Sigmoid colon (tissue), 7 donors: ENCODE data around the gene IL6ST. TPM values are rescaled to one million over a fixed set of nuclear protein-coding genes. Genes with fewer than 3 reads are reported as not detected.

Source experiments
- DNase-seq: peaks from one replicate; pipeline ENCODE4 v3.0.0-alpha.2; 2019
- H3K27ac ChIP-seq, 4 donors: fragments of 200-600 bp; sonication (generic); one replicate each; pipeline ENCODE4 v1.5.1; 2016 to 2019; ENCODE audit warnings: mild to moderate bottlenecking in 1 of 4
- H3K27me3 ChIP-seq, 3 donors: fragments of 200-600 bp; sonication (generic); one replicate each; pipeline ENCODE4 v1.5.1; 2019; ENCODE audit warnings: mild to moderate bottlenecking in 1 of 3
- H3K36me3 ChIP-seq, 4 donors: fragments of 200-600 bp; sonication (generic); one replicate each; pipeline ENCODE4 v1.5.1; 2016 to 2019
- H3K4me1 ChIP-seq, 4 donors: fragments of 200-600 bp; sonication (generic); one replicate each; pipeline ENCODE4 v1.5.1; 2017 to 2019
- H3K4me3 ChIP-seq, 4 donors: fragments of 200-600 bp; sonication (generic); one replicate each; pipeline ENCODE4 v1.5.1; 2017 to 2019; ENCODE audit warnings: mild to moderate bottlenecking in 2 of 4, moderate library complexity in 1 of 4
- H3K9me3 ChIP-seq, 4 donors: fragments of 200-600 bp in 3 of 4; sonication (generic) in 3 of 4; one replicate each; pipeline versions ENCODE4 v1.5.1 to v1.6.1; 2013 to 2019
- CTCF ChIP-seq, 4 experiments: fragments of 450-650 bp in 3 of 4; fragments of 200-600 bp in 1 of 4; IDR thresholded peaks; one replicate each; pipeline ENCODE4 v1.5.1; 2016 to 2019; ENCODE audit warnings: antibody characterized with exemption in 4 of 4, mild to moderate bottlenecking in 3 of 4, moderate library complexity in 2 of 4
- EP300 ChIP-seq, 4 donors: sonication (generic); formaldehyde crosslinking; IDR thresholded peaks; one replicate each; pipeline ENCODE4 v1.6.1; 2017; ENCODE audit warnings: antibody characterized with exemption in 4 of 4
- POLR2A ChIP-seq, 2 donors: fragments of 450-650 bp; IDR thresholded peaks; one replicate each; pipeline ENCODE4 v1.6.1; 2016; ENCODE audit warnings: antibody characterized with exemption in 2 of 2, mild to moderate bottlenecking in 2 of 2, moderate library complexity in 2 of 2
- POLR2AphosphoS5 ChIP-seq, 4 donors: sonication (generic); formaldehyde crosslinking; IDR thresholded peaks; one replicate each; pipeline ENCODE4 v1.6.1; 2017; ENCODE audit warnings: antibody characterized with exemption in 4 of 4
- WGBS, 2 donors: extraction: QIAGEN DNeasy Blood & Tissue Kit; methylation state at CpG; one replicate each; pipeline ENCODE4 v1.1.7; 2013; 5-methylcytosine and 5-hydroxymethylcytosine counted together
- intact Hi-C: fragments of 100-400 bp; cut with DNase I; formaldehyde crosslinking; loops from one replicate; pipeline ENCODE4 v1.15.1; 2023
- polyA plus RNA-seq, 3 donors: library from polyadenylated mRNA; stranded (reverse); fragments of 200-250 nt; gene quantifications; one replicate each; pipeline ENCODE4 v1.2.3, GENCODE V29; 2013
- total RNA-seq, 4 donors: library from RNA; depleted of rRNA; stranded (reverse); fragments of >200 nt; gene quantifications; one replicate each; pipeline ENCODE4 v1.1.0, GENCODE V29; 2016
- donor health status: healthy with polysubstance abuse.
- donor health status: Bipolar disorder and iron deficiency.
- donor health status: healthy.

IL6ST gene
- total and polyA plus RNA-seq, 7 donors = 7.4 to 373 (median 206) TPM

DNA sequence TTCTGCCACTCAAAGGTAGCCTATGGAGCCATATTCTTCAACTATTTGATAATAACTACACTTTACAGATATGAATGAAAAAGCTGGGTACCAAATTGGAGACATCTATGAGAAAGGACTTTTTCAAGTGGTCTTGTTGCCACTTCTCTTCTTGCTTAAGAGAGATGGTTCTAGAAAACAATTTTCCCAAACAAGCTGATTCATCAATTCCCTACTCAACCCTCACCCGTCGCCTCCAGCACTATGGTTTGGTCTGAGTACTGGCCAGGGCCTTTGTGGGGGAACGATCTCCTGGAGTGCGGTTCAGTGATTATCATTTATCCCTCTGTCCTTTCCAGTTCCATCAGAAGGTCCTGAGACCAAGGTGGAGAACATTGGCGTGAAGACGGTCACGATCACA, 86.8 kb downstream of the IL6ST start:
- 95 to 98% methylated on average over 7 of the region's 7 CpGs for WGBS, 2 donors
- no peak for DNase-seq
- Histone ChIP-seq H3K27me3 (no peaks in the 10 kb centered on the region), H3K4me1 (no peaks in the 10 kb centered on the region), H3K4me3 (no peak overlapping the region), H3K27ac (no peak overlapping the region), H3K9me3 (no peaks in the 10 kb centered on the region), H3K36me3 (no peaks in the 10 kb centered on the region)
- no peak for TF ChIP-seq CTCF (IDR thresholded peaks at IDR 0.05)
- TF ChIP-seq POLR2A (IDR thresholded peaks at IDR 0.05) = no peak
- no peak for TF ChIP-seq EP300 (IDR thresholded peaks at IDR 0.05)
- TF ChIP-seq POLR2AphosphoS5 (IDR thresholded peaks at IDR 0.05) = no peak
- intact Hi-C loops = no loop called here

DNA sequence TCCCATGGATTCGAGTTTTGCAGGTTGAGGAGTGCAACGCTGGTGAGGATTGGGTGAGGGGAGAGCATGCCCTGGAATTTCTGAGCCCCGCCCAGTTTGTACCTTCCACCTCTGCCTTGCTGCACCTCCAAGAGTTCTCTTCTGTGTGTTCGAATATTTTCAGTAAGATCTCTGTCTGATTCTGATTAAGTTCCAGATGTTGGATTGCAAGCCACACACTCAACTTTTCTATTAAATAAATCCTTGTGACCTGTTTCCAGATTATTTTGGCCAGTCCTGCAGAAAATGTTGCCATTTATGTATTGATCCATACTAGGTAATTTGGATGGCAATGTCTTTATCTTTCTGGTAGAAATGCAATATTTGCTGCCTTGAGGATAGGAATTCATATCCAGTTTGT, 89.5 kb downstream of the IL6ST start:
- 64 to 88% methylated on average over 4 of the region's 4 CpGs for WGBS, 2 donors
- H3K36me3 ChIP-seq = no peaks in the 10 kb centered on the region
- H3K27ac ChIP-seq = no peak overlapping the region
- no peaks in the 10 kb centered on the region for H3K9me3 ChIP-seq
- no peaks in the 10 kb centered on the region for H3K27me3 ChIP-seq
- no peak for DNase-seq
- H3K4me1 ChIP-seq = no peaks in the 10 kb centered on the region
- intact Hi-C loops = no loop called here
- H3K4me3 ChIP-seq = no peak overlapping the region
- no peak for TF ChIP-seq POLR2AphosphoS5 (IDR thresholded peaks at IDR 0.05)
- TF ChIP-seq EP300 (IDR thresholded peaks at IDR 0.05) = no peak
- TF ChIP-seq POLR2A (IDR thresholded peaks at IDR 0.05) = no peak
- TF ChIP-seq CTCF (IDR thresholded peaks at IDR 0.05) = no peak

GRCh38 chr5:55904152-55904551, 90.6 kb downstream of the IL6ST start:
- TF ChIP-seq CTCF (IDR thresholded peaks at IDR 0.05) (no peak), EP300 (IDR thresholded peaks at IDR 0.05) (no peak), POLR2AphosphoS5 (IDR thresholded peaks at IDR 0.05) (no peak), POLR2A (IDR thresholded peaks at IDR 0.05) (no peak)
- no peak for DNase-seq
- intact Hi-C loops = no loop called here
- H3K4me3 ChIP-seq = no peak overlapping the region
- H3K4me1 ChIP-seq = no peaks in the 10 kb centered on the region
- no peaks in the 10 kb centered on the region for H3K36me3 ChIP-seq
- WGBS, 2 donors = 93 to 94% methylated on average over 3 of the region's 3 CpGs
- H3K27me3 ChIP-seq = no peaks in the 10 kb centered on the region
- no peaks in the 10 kb centered on the region for H3K9me3 ChIP-seq
- H3K27ac ChIP-seq = no peak overlapping the region

- Histone ChIP-seq H3K27me3 (no peaks in the 10 kb centered on the region), H3K4me3 (no peak overlapping the region), H3K36me3 (no peaks in the 10 kb centered on the region), H3K9me3 (no peaks in the 10 kb centered on the region), H3K27ac (no peak overlapping the region), H3K4me1 (no peaks in the 10 kb centered on the region)
- intact Hi-C loops = no loop called here
- WGBS, 2 donors = 66 to 82% methylated on average over 19 of the region's 19 CpGs
- no peak for DNase-seq
- TF ChIP-seq CTCF (IDR thresholded peaks at IDR 0.05) (no peak), POLR2AphosphoS5 (IDR thresholded peaks at IDR 0.05) (no peak), POLR2A (IDR thresholded peaks at IDR 0.05) (no peak), EP300 (IDR thresholded peaks at IDR 0.05) (no peak)
Observed at GRCh38 chr5:55903121-55903701, 91.6 kb downstream of the IL6ST start.

GRCh38 chr5:55902696-55903095, 92.1 kb downstream of the IL6ST start:
- no peak for DNase-seq
- Histone ChIP-seq H3K36me3 (no peaks in the 10 kb centered on the region), H3K4me3 (no peak overlapping the region), H3K9me3 (no peaks in the 10 kb centered on the region), H3K4me1 (no peaks in the 10 kb centered on the region), H3K27me3 (no peaks in the 10 kb centered on the region), H3K27ac (no peak overlapping the region)
- intact Hi-C loops = no loop called here
- 84 to 93% methylated on average over 5 of the region's 5 CpGs for WGBS, 2 donors
- TF ChIP-seq POLR2A (IDR thresholded peaks at IDR 0.05) (no peak), EP300 (IDR thresholded peaks at IDR 0.05) (no peak), POLR2AphosphoS5 (IDR thresholded peaks at IDR 0.05) (no peak), CTCF (IDR thresholded peaks at IDR 0.05) (no peak)
